ENCODE measurements around the gene NAT8L.

GRCh38 chr4:2082118-2082517 lies 23.0 kb downstream of the NAT8L start:
- no peak for TF ChIP-seq CTCF (conservative IDR thresholded peaks at IDR 0.05; ENCODE audit: low read depth, low read length)
- TF ChIP-seq EZH2 (IDR thresholded peaks at IDR 0.05; ENCODE audit: low read length, unreplicated experiment) = no peak

Measured in PC-3 (cell line).